GM13976 (cell line): ENCODE measurements around the gene STXBP6.

Source experiments
- DNase-seq: peaks from one replicate; pipeline ENCODE4 v3.0.0; 2012; ENCODE audit warnings: low spot score
- CTCF ChIP-seq: IDR thresholded peaks from 2 replicates; pipeline ENCODE4 v1.5.1; 2012; ENCODE audit warnings: borderline replicate concordance, mild to moderate bottlenecking; ENCODE audit not compliant: insufficient read depth; ENCODE audit errors: extremely low read depth, missing control alignments, control extremely low read depth
- in situ Hi-C: fragments of 300-500 bp; cut with MboI; formaldehyde crosslinking; loops from one replicate; pipeline ENCODE4 v1.12.0; 2022; ENCODE audit warnings: low sequenced_read_pairs, mixed read lengths, inconsistent platforms; ENCODE audit not compliant: unreplicated experiment

The STXBP6 gene

GRCh38 chr14:24891987-24892496, 157.9 kb downstream of the STXBP6 start:
- DNase-seq, result no peak
- no peak for TF ChIP-seq CTCF
- in situ Hi-C loops, result no loop called here

GRCh38 chr14:24890716-24891115, 159.2 kb downstream of the STXBP6 start:
- TF ChIP-seq CTCF, result no peak
- DNase-seq, result no peak
- in situ Hi-C loops, result no loop called here

GRCh38 chr14:24889843-24890242, 160.1 kb downstream of the STXBP6 start:
- in situ Hi-C loops, result no loop called here
- no peak for DNase-seq
- TF ChIP-seq CTCF, result no peak

GRCh38 chr14:24888532-24888931, 161.4 kb downstream of the STXBP6 start:
- in situ Hi-C loops, result no loop called here
- no peak for DNase-seq
- TF ChIP-seq CTCF, result no peak

GRCh38 chr14:24887623-24888304, 162.2 kb downstream of the STXBP6 start:
- in situ Hi-C loops, result no loop called here
- DNase-seq, result no peak
- TF ChIP-seq CTCF, result no peak

GRCh38 chr14:24885410-24885913, 164.5 kb downstream of the STXBP6 start:
- no peak for TF ChIP-seq CTCF
- in situ Hi-C loops, result no loop called here
- no peak for DNase-seq
